Hepatocyte (in vitro differentiated cells): ENCODE data around the gene FREM1.

Experiments used
- CTCF ChIP-seq: fragments of 200-600 bp; sonication (generic); IDR thresholded peaks from 2 replicates; pipeline ENCODE4 v1.5.1; 2016; ENCODE audit warnings: antibody characterized with exemption, mild to moderate bottlenecking; ENCODE audit not compliant: poor library complexity
- EZH2 ChIP-seq: fragments of 200-600 bp; sonication (generic); IDR thresholded peaks from 2 replicates; pipeline ENCODE4 v1.6.1; 2016; ENCODE audit warnings: antibody characterized with exemption, mild to moderate bottlenecking, borderline replicate concordance

- TF ChIP-seq CTCF (no peak), EZH2 (no peak)
Measured at GRCh38 chr9:14907360-14907685, 2.9 kb downstream of the FREM1 start.
